Stimulated activated effector memory CD8-positive, alpha-beta T cell treated with anti-CD3 and anti-CD28 coated beads, Interleukin-12 subunit alpha, Interleukin-12 subunit beta, amount 100 ng/mL, for 72 hours (primary cell): Measurements from ENCODE around the gene OR4M1.
"Not testable (repeated sequence)": the region's sequence is repeated elsewhere in the genome, so short reads cannot be mapped to it uniquely, and the experiment has no call there.

Experiments used
- ATAC-seq: fragments of 150-1000 bp; cut with Tn5 transposase; 2 replicates; pipeline ENCODE4 v1.10.0; 2021
- DNase-seq, 2 donors: peaks; one replicate each; pipeline ENCODE4 v3.0.0; 2021 to 2022; ENCODE audit warnings: low spot score in 2 of 2
- H3K27ac Mint-ChIP-seq: one replicate; pipeline ENCODE4 v1.8.0; 2022; ENCODE audit warnings: mild to moderate bottlenecking, mixed read lengths
- H3K36me3 Mint-ChIP-seq: one replicate; pipeline ENCODE4 v1.8.0; 2022; ENCODE audit warnings: mild to moderate bottlenecking, mixed read lengths
- H3K4me1 Mint-ChIP-seq: one replicate; pipeline ENCODE4 v1.8.0; 2022; ENCODE audit warnings: mixed read lengths
- H3K4me3 Mint-ChIP-seq: one replicate; pipeline ENCODE4 v1.8.0; 2022; ENCODE audit warnings: mild to moderate bottlenecking, mixed read lengths
- H3K9me3 Mint-ChIP-seq: one replicate; pipeline ENCODE4 v1.8.0; 2022; ENCODE audit warnings: mixed read lengths

OR4M1 gene

GRCh38 chr14:19800282-19801117 is 27.2 kb downstream of the OR4M1 start:
- Mint-ChIP-seq H3K9me3 (no peaks in the 10 kb centered on the region), H3K4me1 (no peaks in the 10 kb centered on the region), H3K36me3 (no peaks in the 10 kb centered on the region), H3K4me3 (no peak overlapping the region), H3K27ac (no peak overlapping the region)
- no peak for DNase-seq
- ATAC-seq: peak; percentile 34

GRCh38 chr14:19801118-19801464 is 27.8 kb downstream of the OR4M1 start:
- H3K4me1 Mint-ChIP-seq: no peaks in the 10 kb centered on the region

GRCh38 chr14:19803470-19803869 is 30.2 kb downstream of the OR4M1 start, which contains the start of gene OR4N2:
TSS of gene OR4N2 (plus strand) at chr14:19803770. CDS start at chr14:19827449, 23,679 bp downstream.
- H3K27ac Mint-ChIP-seq, H3K36me3 Mint-ChIP-seq, H3K4me1 Mint-ChIP-seq, ATAC-seq, DNase-seq, H3K9me3 Mint-ChIP-seq, H3K4me3 Mint-ChIP-seq: not testable (repeated sequence)

More at GRCh38 chr14:19801118-19801464, 27.8 kb downstream of the OR4M1 start:
- H3K36me3 Mint-ChIP-seq: no peaks in the 10 kb centered on the region
- no peaks in the 10 kb centered on the region for H3K9me3 Mint-ChIP-seq
- H3K27ac Mint-ChIP-seq: no peak overlapping the region
- ATAC-seq: peak; percentile 31
- no peak for DNase-seq
- H3K4me3 Mint-ChIP-seq: no peak overlapping the region

GRCh38 chr14:19813171-19813920 is 40.0 kb downstream of the OR4M1 start:
- H3K36me3 Mint-ChIP-seq, H3K27ac Mint-ChIP-seq, H3K4me1 Mint-ChIP-seq, DNase-seq, H3K4me3 Mint-ChIP-seq, ATAC-seq, H3K9me3 Mint-ChIP-seq: not testable (repeated sequence)

GRCh38 chr14:19819879-19820278 is 46.6 kb downstream of the OR4M1 start:
- not testable (repeated sequence) for H3K4me3 Mint-ChIP-seq, H3K9me3 Mint-ChIP-seq, H3K4me1 Mint-ChIP-seq, ATAC-seq, DNase-seq, H3K27ac Mint-ChIP-seq, H3K36me3 Mint-ChIP-seq

GRCh38 chr14:19821016-19821415 is 47.7 kb downstream of the OR4M1 start:
- not testable (repeated sequence) for H3K27ac Mint-ChIP-seq, ATAC-seq, H3K4me1 Mint-ChIP-seq, DNase-seq, H3K36me3 Mint-ChIP-seq, H3K9me3 Mint-ChIP-seq, H3K4me3 Mint-ChIP-seq

GRCh38 chr14:19823178-19823577 is 49.9 kb downstream of the OR4M1 start:
- Mint-ChIP-seq H3K36me3 (no peaks in the 10 kb centered on the region), H3K27ac (no peak overlapping the region), H3K4me3 (no peak overlapping the region), H3K9me3 (peaks cover 7% of the 10 kb centered on the region), H3K4me1 (no peaks in the 10 kb centered on the region)
- no peak for DNase-seq
- no peak for ATAC-seq

- Mint-ChIP-seq H3K4me1 (no peaks in the 10 kb centered on the region), H3K9me3 (peaks cover 7% of the 10 kb centered on the region), H3K36me3 (no peaks in the 10 kb centered on the region), H3K4me3 (no peak overlapping the region), H3K27ac (no peak overlapping the region)
- ATAC-seq (no peak), DNase-seq (no peak)
Measured at GRCh38 chr14:19823765-19824164, 50.5 kb downstream of the OR4M1 start.

- H3K36me3 Mint-ChIP-seq, H3K4me1 Mint-ChIP-seq, ATAC-seq, H3K4me3 Mint-ChIP-seq, H3K27ac Mint-ChIP-seq, H3K9me3 Mint-ChIP-seq, DNase-seq: not testable (repeated sequence)
Measured at GRCh38 chr14:19827626-19828244, 54.4 kb downstream of the OR4M1 start.

GRCh38 chr14:19828314-19828713 is 55.0 kb downstream of the OR4M1 start:
- no peak overlapping the region for H3K27ac Mint-ChIP-seq
- no peaks in the 10 kb centered on the region for H3K9me3 Mint-ChIP-seq
- no peak overlapping the region for H3K4me3 Mint-ChIP-seq
- H3K4me1 Mint-ChIP-seq: no peaks in the 10 kb centered on the region
- no peaks in the 10 kb centered on the region for H3K36me3 Mint-ChIP-seq
- no peak for ATAC-seq
- no peak for DNase-seq
